A549 (cell line): ENCODE measurements around the gene EDN3. TPM values are rescaled to one million over a fixed set of nuclear protein-coding genes. Genes with fewer than 3 reads are reported as not detected.

Source experiments
- ATAC-seq, 2 experiments: fragments of 200-7000 bp in 1 of 2; fragments of >200 bp in 1 of 2; cut with Nextera tagmentation in 1 of 2; cut with Tn5 transposase in 1 of 2; 3 replicates each; pipeline versions ENCODE4 v1.8.0 to v1.9.1; 2018 to 2020; ENCODE audit warnings: mild to moderate bottlenecking in 1 of 2, moderate library complexity in 1 of 2
- CTCF ChIA-PET: fragments of 300-600 bp; sonication (Branson Sonifier 250); formaldehyde crosslinking; extraction: SDS; loops from one replicate; lab custom pipeline; 2021; ENCODE audit warnings: antibody characterized with exemption, inconsistent platforms; lab: Yijun Ruan, JAX
- POLR2A ChIA-PET: fragments of 350-600 bp; formaldehyde crosslinking; extraction: SDS; loops from one replicate; lab custom pipeline; 2021; ENCODE audit warnings: antibody characterized with exemption, inconsistent platforms; lab: Yijun Ruan, JAX
- DNase-seq, 2 experiments: peaks; one replicate each; pipeline versions ENCODE4 v3.0.0 to v3.0.0-alpha.2; 2011 to 2016; ENCODE audit warnings: low read depth in 1 of 2, low spot score in 1 of 2
- FAIRE-seq: peaks from 2 replicates; lab custom pipeline; 2011; peaks lifted over from hg19 to GRCh38; lab: Jason Lieb, UNC
- H3K27ac ChIP-seq, 2 experiments: fragments of >200 bp; sonication (Bioruptor Twin); formaldehyde crosslinking; 3 replicates each; pipeline ENCODE4 v1.5.1; 2016 to 2017
- H3K4me1 ChIP-seq: fragments of >200 bp; sonication (Bioruptor Twin); formaldehyde crosslinking; 3 replicates; pipeline ENCODE4 v1.6.1; 2016
- H3K4me2 ChIP-seq: fragments of >200 bp; sonication (Bioruptor Twin); formaldehyde crosslinking; 3 replicates; pipeline ENCODE4 v1.6.1; 2016
- H3K4me3 ChIP-seq: fragments of >200 bp; sonication (Bioruptor Twin); formaldehyde crosslinking; 3 replicates; pipeline ENCODE4 v1.5.1; 2016
- H3K9me3 ChIP-seq: fragments of >200 bp; sonication (Bioruptor Twin); formaldehyde crosslinking; 3 replicates; pipeline ENCODE4 v1.6.1; 2016
- CHD2 ChIP-seq: fragments of 150-350 bp; IDR thresholded peaks from 2 replicates; pipeline ENCODE4 v1.6.1; 2014; ENCODE audit warnings: low read length; ENCODE audit not compliant: partially characterized antibody
- CHD4 ChIP-seq: fragments of 200-600 bp; sonication (generic); IDR thresholded peaks from 2 replicates; pipeline ENCODE4 v1.6.1; 2016; ENCODE audit warnings: antibody characterized with exemption, mild to moderate bottlenecking, borderline replicate concordance
- E2F6 ChIP-seq: IDR thresholded peaks from 2 replicates; pipeline ENCODE4 v1.6.1; 2012; ENCODE audit warnings: low read depth, borderline replicate concordance
- EHF ChIP-seq: fragments of 250-450 bp; sonication (Bioruptor Pico); IDR thresholded peaks from 2 replicates; pipeline ENCODE4 v1.5.0; 2020; ENCODE audit warnings: mild to moderate bottlenecking
- EP300 ChIP-seq, 2 experiments: fragments of >200 bp; sonication (Bioruptor Twin); formaldehyde crosslinking; IDR thresholded peaks; 2 replicates in 1 of 2; 3 replicates in 1 of 2; pipeline ENCODE4 v1.6.1; 2016 to 2017
- FOSB ChIP-seq: fragments of 250-450 bp; sonication (Bioruptor Pico); IDR thresholded peaks from 2 replicates; pipeline ENCODE4 v1.5.0; 2020; ENCODE audit warnings: mild to moderate bottlenecking, moderate library complexity
- FOSL2 ChIP-seq, 2 experiments: fragments of 450-650 bp in 1 of 2; fragments of >200 bp in 1 of 2; sonication (Bioruptor Twin) in 1 of 2; formaldehyde crosslinking; IDR thresholded peaks; 2 replicates each; pipeline versions ENCODE4 v1.5.0 to v1.6.1; 2016 to 2020; ENCODE audit warnings: mild to moderate bottlenecking in 1 of 2, moderate library complexity in 1 of 2
- FOXS1 ChIP-seq: fragments of 250-450 bp; sonication (Bioruptor Pico); IDR thresholded peaks from 2 replicates; pipeline ENCODE4 v1.5.0; 2020; ENCODE audit warnings: mild to moderate bottlenecking, moderate library complexity
- GATA3 ChIP-seq: IDR thresholded peaks from 2 replicates; pipeline ENCODE4 v1.6.1; 2012; ENCODE audit warnings: borderline replicate concordance
- HES2 ChIP-seq: fragments of >200 bp; sonication (Bioruptor Twin); formaldehyde crosslinking; IDR thresholded peaks from 2 replicates; pipeline ENCODE4 v1.6.1; 2016
- JUN ChIP-seq, 2 experiments: fragments of >200 bp; sonication (Bioruptor Twin); formaldehyde crosslinking; IDR thresholded peaks; 2 replicates in 1 of 2; 3 replicates in 1 of 2; pipeline ENCODE4 v1.6.1; 2016 to 2017
- KDM5A ChIP-seq: fragments of 200-600 bp; sonication (generic); IDR thresholded peaks from 2 replicates; pipeline ENCODE4 v1.6.1; 2016; ENCODE audit warnings: antibody characterized with exemption, mild to moderate bottlenecking
- MAFK ChIP-seq: fragments of 450-650 bp; IDR thresholded peaks from 2 replicates; pipeline ENCODE4 v1.6.1; 2014; ENCODE audit not compliant: partially characterized antibody
- NPAS2 ChIP-seq: fragments of 250-450 bp; sonication (Bioruptor Pico); IDR thresholded peaks from 2 replicates; pipeline ENCODE4 v1.8.0; 2022; ENCODE audit warnings: mild to moderate bottlenecking, moderate library complexity, borderline replicate concordance
- RAD21 ChIP-seq, 2 experiments: fragments of >200 bp in 1 of 2; sonication (Bioruptor Twin) in 1 of 2; formaldehyde crosslinking in 1 of 2; IDR thresholded peaks in 1 of 2; conservative IDR thresholded peaks in 1 of 2; 2 replicates in 1 of 2; 3 replicates in 1 of 2; pipeline ENCODE4 v1.6.1; 2012 to 2018; ENCODE audit warnings: inconsistent platforms in 1 of 2
- REST ChIP-seq: fragments of 200-600 bp; sonication (generic); IDR thresholded peaks from 2 replicates; pipeline ENCODE4 v1.6.1; 2016; ENCODE audit warnings: antibody characterized with exemption, mild to moderate bottlenecking, moderate library complexity
- RNF2 ChIP-seq: fragments of 200-600 bp; sonication (generic); IDR thresholded peaks from 2 replicates; pipeline ENCODE4 v1.6.1; 2016; ENCODE audit warnings: low read depth, mild to moderate bottlenecking, antibody characterized with exemption, moderate library complexity, borderline replicate concordance
- TP53 ChIP-seq: fragments of 250-450 bp; sonication (Bioruptor Pico); IDR thresholded peaks from 2 replicates; pipeline ENCODE4 v1.5.0; 2021; ENCODE audit warnings: mild to moderate bottlenecking, moderate library complexity
- USF2 ChIP-seq: fragments of 450-650 bp; IDR thresholded peaks from 2 replicates; pipeline ENCODE4 v1.6.1; 2014; ENCODE audit warnings: antibody characterized with exemption
- ZNF302 ChIP-seq: fragments of 250-450 bp; sonication (Bioruptor Pico); IDR thresholded peaks from 2 replicates; pipeline ENCODE4 v1.9.0; 2021; ENCODE audit warnings: inconsistent platforms, mild to moderate bottlenecking, moderate library complexity
- WGBS: methylation state at CpG from one replicate; pipeline ENCODE4 v1.1.6; 2017; ENCODE audit errors: missing lambda C conversion rate; 5-methylcytosine and 5-hydroxymethylcytosine counted together
- polyA plus RNA-seq, 4 experiments: library from polyadenylated mRNA; depleted of rRNA in 3 of 4; stranded (reverse); fragments of >200 nt; fragmentation: RNase III in 1 of 4; extraction: RNeasy Plus Mini Kit Qiagen cat#74134 plus additional on column Dnase treatment in 1 of 4; gene quantifications; 2 replicates in 3 of 4; 3 replicates in 1 of 4; pipeline ENCODE4 v1.2.3, GENCODE V29; 2011 to 2017

EDN3 gene
- polyA plus RNA-seq, 2 of the 4 experiments (the other 2 are of a cell fraction) = 0.13 to 0.54 TPM

- TF ChIP-seq CHD4 = no peak
- no peak for TF ChIP-seq HES2
- no peak for TF ChIP-seq GATA3
- no peak for TF ChIP-seq USF2
- TF ChIP-seq, all 56 proteins: peak for 0
Observed at GRCh38 chr20:59308493-59309201, 8.2 kb downstream of the EDN3 start (continued).

GRCh38 chr20:59309218-59309617 lies 8.8 kb downstream of the EDN3 start:
- POLR2A ChIA-PET = no interaction called here
- WGBS = 78% methylated on average over 3 of the region's 3 CpGs
- TF ChIP-seq FOXS1 (no peak), MAFK (no peak), CHD2 (no peak), FOSL2 (IDR thresholded peaks at IDR 0.05) (no peak), FOSL2 (CRISPR knock-in tag; IDR thresholded peaks at IDR 0.05) (no peak), REST (no peak), E2F6 (no peak), JUN (IDR thresholded peaks at IDR 0.05) (no peak), RNF2 (no peak)
- no peak for FAIRE-seq
- Histone ChIP-seq H3K9me3 (0 out of 3 replicates have a peak, but pooled peaks cover under 1% of the 10 kb centered on the region), H3K4me1 (peaks cover 12% of the 10 kb centered on the region), H3K4me3 (no peak overlapping the region), H3K4me2 (no peak overlapping the region; the same call in 2 of the 3 replicates), H3K27ac (no peak overlapping the region; a peak in 1 of 6 replicates)
- CTCF ChIA-PET = interaction anchor here (1.4 kb wide), 1 partner anchor 19 kb away, joined by 4 read pairs; no protein-coding TSS in a partner anchor
- no peak for DNase-seq
- no peak for ATAC-seq

GRCh38 chr20:59314997-59315396 lies 14.6 kb downstream of the EDN3 start:
- POLR2A ChIA-PET = no interaction called here

More at GRCh38 chr20:59314997-59315396, 14.6 kb downstream of the EDN3 start:
- Histone ChIP-seq H3K27ac (no peak overlapping the region), H3K4me2 (no peak overlapping the region), H3K4me3 (no peak overlapping the region), H3K9me3 (0 out of 3 replicates have a peak, but pooled peaks cover 4% of the 10 kb centered on the region), H3K4me1 (no peaks in the 10 kb centered on the region)
- FAIRE-seq (no peak), DNase-seq (no peak), ATAC-seq (no peak)
- no peak for TF ChIP-seq NPAS2 (CRISPR knock-in tag)
- TF ChIP-seq TP53 (CRISPR knock-in tag) = no peak
- TF ChIP-seq EHF = no peak
- no peak for TF ChIP-seq EP300 (IDR thresholded peaks at IDR 0.05)
- no peak for TF ChIP-seq REST
- TF ChIP-seq HES2 = no peak
- TF ChIP-seq FOSB (CRISPR knock-in tag) = no peak
- TF ChIP-seq RAD21 (conservative IDR thresholded peaks at IDR 0.05 in 1 of 2, IDR thresholded peaks at IDR 0.05 in 1 of 2) = no peak
- no peak for TF ChIP-seq ZNF302 (CRISPR knock-in tag)
- no peak for TF ChIP-seq KDM5A
- no peak for TF ChIP-seq MAFK
- CTCF ChIA-PET = interaction anchor here (1.3 kb wide), 1 partner anchor 17 kb away, joined by 3 read pairs; no protein-coding TSS in a partner anchor
- 49% methylated on average over 2 of the region's 2 CpGs for WGBS
